Gastrocnemius medialis (tissue), 4 donors: Measurements from ENCODE around the gene DMRTA1.

Source experiments
- CTCF ChIP-seq, 5 experiments: fragments of 450-650 bp in 3 of 5; fragments of 200-600 bp in 2 of 5; sonication (generic) in 2 of 5; IDR thresholded peaks in 4 of 5; conservative IDR thresholded peaks in 1 of 5; 1 replicate in 4 of 5; 2 replicates in 1 of 5; pipeline ENCODE4 v1.5.1; 2016 to 2019; ENCODE audit warnings: antibody characterized with exemption in 5 of 5, mild to moderate bottlenecking in 3 of 5, moderate library complexity in 3 of 5
- POLR2A ChIP-seq, 2 donors: fragments of 450-650 bp; IDR thresholded peaks; one replicate each; pipeline ENCODE4 v1.6.1; 2017; ENCODE audit warnings: antibody characterized with exemption in 2 of 2, mild to moderate bottlenecking in 2 of 2, moderate library complexity in 2 of 2

GRCh38 chr9:22401671-22402070, 45.0 kb upstream of the DMRTA1 start:
- no peak for TF ChIP-seq CTCF (IDR thresholded peaks at IDR 0.05 in 4 of 5, conservative IDR thresholded peaks at IDR 0.05 in 1 of 5)
- TF ChIP-seq POLR2A (IDR thresholded peaks at IDR 0.05) = no peak
